ENCODE measurements around the gene PGAM1. TPM values are rescaled to one million over a fixed set of nuclear protein-coding genes. Genes with fewer than 3 reads are reported as not detected.

The PGAM1 gene
- total and polyA plus RNA-seq, 2 of the 4 experiments (the other 2 are of a cell fraction), result 686 to 841 TPM

DNA sequence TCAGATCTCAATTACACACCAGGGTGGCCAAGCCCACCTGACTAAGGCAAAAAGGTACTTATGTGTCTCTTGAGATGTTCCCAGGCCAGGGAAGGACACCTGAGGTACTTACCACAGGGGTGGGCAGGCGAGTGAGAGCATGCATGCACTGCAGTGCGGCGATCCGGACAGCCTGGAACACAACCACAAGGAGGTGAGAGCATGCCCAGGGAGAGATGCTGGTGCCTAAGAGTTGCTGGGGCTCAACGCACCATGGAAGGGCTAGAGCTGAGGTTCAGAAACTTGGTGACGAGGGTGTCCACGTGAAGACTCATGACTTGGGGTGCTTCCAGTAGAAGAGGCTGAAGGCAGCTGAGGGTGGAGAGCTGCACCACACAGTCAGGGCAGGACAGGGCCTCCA is 33.1 kb downstream of the PGAM1 start:
- Histone ChIP-seq H3K56ac (ENCODE audit: extremely low read depth, insufficient read depth, low read length) (no peak overlapping the region), H2BK15ac (ENCODE audit: low read depth, low read length) (no peak overlapping the region), H3K9me3 (ENCODE audit: control insufficient read depth, insufficient read depth, low read length) (no peaks in the 10 kb centered on the region), H2AK5ac (ENCODE audit: low read depth, low read length) (no peak overlapping the region), H3K27ac (ENCODE audit: insufficient read depth, low read length) (no peak overlapping the region), H3K9me1 (ENCODE audit: insufficient read depth, low read length) (0 out of 2 replicates have a peak, but pooled peaks cover 1% of the 10 kb centered on the region), H2BK5ac (ENCODE audit: low read depth, low read length, poor library complexity, severe bottlenecking) (no peak overlapping the region), H4K20me1 (ENCODE audit: insufficient read depth, low read length) (peaks cover 10% of the 10 kb centered on the region), H2AFZ (replicated peaks; ENCODE audit: low read length, poor library complexity) (no peak overlapping the region), H3K4ac (ENCODE audit: low read depth, low read length) (no peak overlapping the region), H4K5ac (ENCODE audit: low read depth, low read length) (no peak overlapping the region), H2BK20ac (ENCODE audit: low read depth, low read length) (no peak overlapping the region), H3K4me1 (ENCODE audit: control insufficient read depth, insufficient read depth, low read length) (peaks cover 3% of the 10 kb centered on the region; the same call in 1 of the 2 replicates), H3K4me2 (ENCODE audit: low read depth, low read length) (no peak overlapping the region), H4K91ac (ENCODE audit: insufficient read depth, low read depth, low read length) (no peak overlapping the region), H2BK120ac (ENCODE audit: low read depth, low read length) (no peak overlapping the region), H3K36me3 (ENCODE audit: control insufficient read depth, insufficient read depth, low read length) (peaks cover 80% of the 10 kb centered on the region), H4K8ac (ENCODE audit: low read depth in 2 of 2, low read length in 2 of 2) (no peak overlapping the region), H3K9ac (ENCODE audit: low read depth, low read length) (no peak overlapping the region), H3K23ac (ENCODE audit: low read depth, low read length) (no peak overlapping the region), H3K14ac (replicated peaks; ENCODE audit: low read depth, low read length) (no peak overlapping the region), H3K4me3 (ENCODE audit: insufficient read depth, low read depth, low read length) (no peak overlapping the region), H3K27me3 (ENCODE audit: control insufficient read depth, insufficient read depth, low read length) (no peaks in the 10 kb centered on the region), H2AK9ac (replicated peaks; ENCODE audit: low read depth, low read length, poor library complexity) (no peak overlapping the region), H3K18ac (ENCODE audit: low read depth, low read length) (no peak overlapping the region), H3K79me1 (ENCODE audit: low read depth in 1 of 2, low read length in 2 of 2) (peaks cover 21 to 48% of the 10 kb centered on the region in 2 experiments)
- intact Hi-C loops (cut with micrococcal nuclease) (no loop called here), in situ Hi-C loops (cut with MboI; ENCODE audit: low sequenced_read_pairs) (no loop called here), dilution Hi-C loops (cut with HindIII; ENCODE audit: low sequenced_read_pairs, unreplicated experiment) (no loop called here)
- WGBS, 2 experiments (ENCODE audit: extremely low coverage in 2 of 2, insufficient read length in 1 of 2), result 100% methylated on average over 4 of the region's 7 CpGs; no CpG with 5 or more reads in 1 of the 2 experiments
- BruUV-seq (replicated peaks), result no TSS peak
- POLR2A ChIA-PET (ENCODE audit: unreplicated experiment), result no interaction called here
- TF ChIP-seq, protein P1, sequence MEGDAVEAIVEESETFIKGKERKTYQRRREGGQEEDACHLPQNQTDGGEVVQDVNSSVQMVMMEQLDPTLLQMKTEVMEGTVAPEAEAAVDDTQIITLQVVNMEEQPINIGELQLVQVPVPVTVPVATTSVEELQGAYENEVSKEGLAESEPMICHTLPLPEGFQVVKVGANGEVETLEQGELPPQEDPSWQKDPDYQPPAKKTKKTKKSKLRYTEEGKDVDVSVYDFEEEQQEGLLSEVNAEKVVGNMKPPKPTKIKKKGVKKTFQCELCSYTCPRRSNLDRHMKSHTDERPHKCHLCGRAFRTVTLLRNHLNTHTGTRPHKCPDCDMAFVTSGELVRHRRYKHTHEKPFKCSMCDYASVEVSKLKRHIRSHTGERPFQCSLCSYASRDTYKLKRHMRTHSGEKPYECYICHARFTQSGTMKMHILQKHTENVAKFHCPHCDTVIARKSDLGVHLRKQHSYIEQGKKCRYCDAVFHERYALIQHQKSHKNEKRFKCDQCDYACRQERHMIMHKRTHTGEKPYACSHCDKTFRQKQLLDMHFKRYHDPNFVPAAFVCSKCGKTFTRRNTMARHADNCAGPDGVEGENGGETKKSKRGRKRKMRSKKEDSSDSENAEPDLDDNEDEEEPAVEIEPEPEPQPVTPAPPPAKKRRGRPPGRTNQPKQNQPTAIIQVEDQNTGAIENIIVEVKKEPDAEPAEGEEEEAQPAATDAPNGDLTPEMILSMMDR (conservative IDR thresholded peaks at IDR 0.05; ENCODE audit: low read depth, low read length), result no peak
- TF ChIP-seq SMC3 (IDR thresholded peaks at IDR 0.05; ENCODE audit: low read depth, low read length) (no peak), RFX5 (IDR thresholded peaks at IDR 0.05; ENCODE audit: low read depth, low read length) (no peak), CHD1 (IDR thresholded peaks at IDR 0.05; ENCODE audit: low read depth, low read length) (no peak), CEBPB (IDR thresholded peaks at IDR 0.05; ENCODE audit: low read depth, low read length) (no peak), RCOR1 (IDR thresholded peaks at IDR 0.05; ENCODE audit: insufficient replicate concordance, low read length) (no peak), POLR2A (IDR thresholded peaks at IDR 0.05; ENCODE audit: low read depth, low read length) (no peak), MXI1 (IDR thresholded peaks at IDR 0.05; ENCODE audit: borderline replicate concordance, low read depth, low read length) (no peak), MAFK (IDR thresholded peaks at IDR 0.05; ENCODE audit: low read depth, low read length) (no peak)
- TF ChIP-seq, protein P2, sequence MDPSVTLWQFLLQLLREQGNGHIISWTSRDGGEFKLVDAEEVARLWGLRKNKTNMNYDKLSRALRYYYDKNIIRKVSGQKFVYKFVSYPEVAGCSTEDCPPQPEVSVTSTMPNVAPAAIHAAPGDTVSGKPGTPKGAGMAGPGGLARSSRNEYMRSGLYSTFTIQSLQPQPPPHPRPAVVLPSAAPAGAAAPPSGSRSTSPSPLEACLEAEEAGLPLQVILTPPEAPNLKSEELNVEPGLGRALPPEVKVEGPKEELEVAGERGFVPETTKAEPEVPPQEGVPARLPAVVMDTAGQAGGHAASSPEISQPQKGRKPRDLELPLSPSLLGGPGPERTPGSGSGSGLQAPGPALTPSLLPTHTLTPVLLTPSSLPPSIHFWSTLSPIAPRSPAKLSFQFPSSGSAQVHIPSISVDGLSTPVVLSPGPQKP (IDR thresholded peaks at IDR 0.05; ENCODE audit: borderline replicate concordance, low read depth, low read length), result no peak
- CTCF ChIA-PET, result no interaction called here
- DNase-seq (no peak), ATAC-seq (ENCODE audit: low read depth) (no peak)
